DND-41 (cell line): ENCODE results near the gene CETN3.
A peak's percentile ranks its signal among the peaks of the same experiment; 100 is the strongest.

Experiments
- ATAC-seq: fragments of 200-7000 bp; cut with Tn5 transposase; 3 replicates; pipeline ENCODE4 v1.9.1; 2021; ENCODE audit warnings: low read depth; ENCODE audit not compliant: insufficient read depth
- DNase-seq: peaks from one replicate; pipeline ENCODE4 v3.0.0-alpha.2; 2020
- H2AFZ ChIP-seq: 2 replicates; pipeline ENCODE4 v1.6.0; 2012; ENCODE audit warnings: low read depth, low read length
- H3K27ac ChIP-seq: 2 replicates; pipeline ENCODE4 v1.5.1; 2012; ENCODE audit warnings: low read length, inconsistent platforms
- H3K27me3 ChIP-seq: fragments of 200-600 bp; sonication (generic); 2 replicates; pipeline ENCODE4 v1.6.0; 2012; ENCODE audit warnings: low read length, mild to moderate bottlenecking, inconsistent platforms; ENCODE audit not compliant: insufficient read depth, poor library complexity
- H3K36me3 ChIP-seq: 2 replicates; pipeline ENCODE4 v1.5.1; 2012; ENCODE audit warnings: low read length, inconsistent platforms; ENCODE audit not compliant: insufficient read depth
- H3K4me1 ChIP-seq: 2 replicates; pipeline ENCODE4 v1.5.1; 2012; ENCODE audit warnings: mild to moderate bottlenecking, low read length; ENCODE audit not compliant: insufficient read depth
- H3K4me2 ChIP-seq: 2 replicates; pipeline ENCODE4 v1.6.0; 2012; ENCODE audit warnings: mild to moderate bottlenecking, moderate library complexity, low read length, inconsistent platforms; ENCODE audit not compliant: insufficient read depth
- H3K4me3 ChIP-seq, 2 experiments: fragments of 200-600 bp in 1 of 2; shearing (Covaris generic) in 1 of 2; 2 replicates each; pipeline ENCODE4 v1.5.1; 2012 to 2016; ENCODE audit warnings: inconsistent platforms in 2 of 2, low read length in 2 of 2, mild to moderate bottlenecking in 2 of 2, low read depth in 1 of 2, moderate library complexity in 1 of 2
- H3K79me2 ChIP-seq: 2 replicates; pipeline ENCODE4 v1.6.0; 2012; ENCODE audit warnings: low read length, inconsistent platforms; ENCODE audit not compliant: insufficient read depth
- H3K9ac ChIP-seq: 2 replicates; pipeline ENCODE4 v1.6.0; 2012; ENCODE audit warnings: low read depth, mild to moderate bottlenecking, inconsistent platforms, low read length, moderate library complexity
- H3K9me3 ChIP-seq: 2 replicates; pipeline ENCODE4 v1.5.1; 2012; ENCODE audit warnings: low read length, moderate library complexity, mild to moderate bottlenecking, inconsistent platforms; ENCODE audit not compliant: insufficient read depth, severe bottlenecking
- H4K20me1 ChIP-seq: 2 replicates; pipeline ENCODE4 v1.6.0; 2012; ENCODE audit warnings: low read length; ENCODE audit not compliant: insufficient read depth
- CTCF ChIP-seq: IDR thresholded peaks from 2 replicates; pipeline ENCODE4 v1.5.1; 2012; ENCODE audit warnings: borderline replicate concordance, low read length, moderate library complexity, mild to moderate bottlenecking; ENCODE audit not compliant: poor library complexity, severe bottlenecking; ENCODE audit errors: extremely low read depth
- EZH2 ChIP-seq: IDR thresholded peaks from 3 replicates; pipeline ENCODE4 v1.6.1; 2012; ENCODE audit warnings: borderline replicate concordance, low read depth, mild to moderate bottlenecking, moderate library complexity, low read length, inconsistent platforms; ENCODE audit not compliant: severe bottlenecking

Gene CETN3

GRCh38 chr5:90390326-90390725, 19.2 kb downstream of the CETN3 start:
- Histone ChIP-seq H3K4me2 (no peak overlapping the region), H3K36me3 (peaks cover 3% of the 10 kb centered on the region; the same call in 1 of the 2 replicates), H3K9me3 (no peaks in the 10 kb centered on the region), H3K79me2 (no peaks in the 10 kb centered on the region), H3K4me3 (no peak overlapping the region), H3K27me3 (no peaks in the 10 kb centered on the region), H4K20me1 (no peaks in the 10 kb centered on the region), H3K9ac (no peak overlapping the region), H3K27ac (no peak overlapping the region), H3K4me1 (no peaks in the 10 kb centered on the region), H2AFZ (no peak overlapping the region)
- TF ChIP-seq CTCF (no peak), EZH2 (no peak)
- DNase-seq: no peak
- ATAC-seq: peak; percentile 80

- Histone ChIP-seq H3K4me3 (no peak overlapping the region), H3K27ac (no peak overlapping the region), H3K9me3 (no peaks in the 10 kb centered on the region), H3K9ac (no peak overlapping the region), H3K27me3 (no peaks in the 10 kb centered on the region), H2AFZ (no peak overlapping the region), H3K4me2 (no peak overlapping the region), H3K4me1 (no peaks in the 10 kb centered on the region), H3K79me2 (no peaks in the 10 kb centered on the region), H4K20me1 (no peaks in the 10 kb centered on the region), H3K36me3 (0 out of 2 replicates have a peak, but pooled peaks cover 3% of the 10 kb centered on the region)
- DNase-seq (no peak), ATAC-seq (no peak)
- no peak for TF ChIP-seq EZH2
- no peak for TF ChIP-seq CTCF
Measured at GRCh38 chr5:90387508-90387907, 22.0 kb downstream of the CETN3 start.

- no peak for ATAC-seq
- TF ChIP-seq CTCF (peak; percentile 56), EZH2 (no peak)
- no peak overlapping the region for H3K4me2 ChIP-seq
- H3K36me3 ChIP-seq: no peaks in the 10 kb centered on the region
- no peaks in the 10 kb centered on the region for H3K4me1 ChIP-seq
- H3K27ac ChIP-seq: no peak overlapping the region
- no peak overlapping the region for H2AFZ ChIP-seq
- H3K79me2 ChIP-seq: no peaks in the 10 kb centered on the region
- no peak overlapping the region for H3K9ac ChIP-seq
- no peak overlapping the region for H3K4me3 ChIP-seq
- no peaks in the 10 kb centered on the region for H4K20me1 ChIP-seq
- H3K27me3 ChIP-seq: no peaks in the 10 kb centered on the region
- no peaks in the 10 kb centered on the region for H3K9me3 ChIP-seq
- no peak for DNase-seq
Measured at GRCh38 chr5:90386099-90386710, 23.4 kb downstream of the CETN3 start.

- no peak overlapping the region for H2AFZ ChIP-seq
- DNase-seq (no peak), ATAC-seq (no peak)
- no peak for TF ChIP-seq CTCF
- no peak for TF ChIP-seq EZH2
- no peak overlapping the region for H3K9ac ChIP-seq
- no peaks in the 10 kb centered on the region for H4K20me1 ChIP-seq
- no peak overlapping the region for H3K4me3 ChIP-seq
- H3K27me3 ChIP-seq: no peaks in the 10 kb centered on the region
- H3K36me3 ChIP-seq: no peaks in the 10 kb centered on the region
- no peak overlapping the region for H3K27ac ChIP-seq
- no peak overlapping the region for H3K4me2 ChIP-seq
- no peaks in the 10 kb centered on the region for H3K9me3 ChIP-seq
- no peaks in the 10 kb centered on the region for H3K4me1 ChIP-seq
- no peaks in the 10 kb centered on the region for H3K79me2 ChIP-seq
Measured at GRCh38 chr5:90384389-90384788, 25.2 kb downstream of the CETN3 start.
